Cardiac fibroblast (primary cell): ENCODE measurements around the gene LTBP4.

Source experiments
- DNase-seq, 2 donors: peaks; one replicate each; pipeline versions ENCODE4 v3.0.0 to v3.0.0-alpha.2; 2010; ENCODE audit warnings: low read depth in 2 of 2
- H3K4me3 ChIP-seq, 2 donors: replicated peaks in 1 of 2; 1 replicate in 1 of 2; 2 replicates in 1 of 2; pipeline ENCODE4 v1.5.1; 2011; ENCODE audit warnings: low read depth in 2 of 2, low read length in 2 of 2, mild to moderate bottlenecking in 2 of 2, moderate library complexity in 1 of 2
- CTCF ChIP-seq: IDR thresholded peaks from one replicate; pipeline ENCODE4 v1.5.1; 2011; ENCODE audit warnings: low read depth, mild to moderate bottlenecking, low read length, inconsistent platforms

LTBP4 gene

GRCh38 chr19:40601134-40601974 is at the start of gene LTBP4:
Gene LTBP4 (plus strand): TSS chr19:40601369. CDS start chr19:40601388, 19 bp downstream.
- peak; percentile 28 to 46 for DNase-seq
- peak within 1 kb of the TSS; percentile 44 to 46 for H3K4me3 ChIP-seq
- TF ChIP-seq CTCF = no peak

- no peak for DNase-seq
- H3K4me3 ChIP-seq = no peak overlapping the region
- TF ChIP-seq CTCF = no peak
Measured at GRCh38 chr19:40552848-40553247, 48.3 kb upstream of the LTBP4 start.

GRCh38 chr19:40553885-40554857 is 47.0 kb upstream of the LTBP4 start:
- DNase-seq = no peak
- no peak for TF ChIP-seq CTCF
- H3K4me3 ChIP-seq = no peak overlapping the region

GRCh38 chr19:40555978-40556689 is 45.0 kb upstream of the LTBP4 start:
- no peak for DNase-seq
- no peak overlapping the region for H3K4me3 ChIP-seq
- no peak for TF ChIP-seq CTCF

GRCh38 chr19:40556953-40557530 is 44.1 kb upstream of the LTBP4 start:
- no peak overlapping the region for H3K4me3 ChIP-seq
- TF ChIP-seq CTCF = no peak
- DNase-seq = no peak

GRCh38 chr19:40559394-40559793 is 41.8 kb upstream of the LTBP4 start:
- no peak for DNase-seq

More at GRCh38 chr19:40559394-40559793, 41.8 kb upstream of the LTBP4 start:
- TF ChIP-seq CTCF = no peak
- H3K4me3 ChIP-seq = no peak overlapping the region
